Measurements from ENCODE around the gene PCDHGA4. TPM values are rescaled to one million over a fixed set of nuclear protein-coding genes. Genes with fewer than 3 reads are reported as not detected.
"Not testable (repeated sequence)": the region's sequence is repeated elsewhere in the genome, so short reads cannot be mapped to it uniquely, and the experiment has no call there.

Gene PCDHGA4
- total and polyA plus RNA-seq, 7 donors = 0.47 to 11.3 (median 5.6) TPM; not detected in 2

GRCh38 chr5:141328231-141328630 lies 26.6 kb upstream of the PCDHGA4 start:
- DNase-seq = no peak
- no peaks in the 10 kb centered on the region for H3K36me3 ChIP-seq
- H3K27ac ChIP-seq = no peak overlapping the region
- H3K27me3 ChIP-seq = peaks cover 0 to 7% (median 0%) of the 10 kb centered on the region in 3 donors
- peaks cover 0 to 6% (median 0%) of the 10 kb centered on the region in 4 donors for H3K4me1 ChIP-seq
- TF ChIP-seq POLR2A (IDR thresholded peaks at IDR 0.05) = no peak
- H3K4me3 ChIP-seq = no peak overlapping the region
- intact Hi-C loops (cut with DNase I) = no loop called here
- 82 to 85% methylated on average over 8 of the region's 8 CpGs for WGBS, 2 donors
- H3K9me3 ChIP-seq = peaks cover 16 to 55% (median 36%) of the 10 kb centered on the region in 4 donors

- no peak within 1 kb of the TSS for H3K27ac ChIP-seq
- peaks cover 23 to 71% (median 47%) of the 10 kb centered on the region in 4 donors for H3K9me3 ChIP-seq
- peaks cover 0 to 21% (median 5%) of the 10 kb centered on the region in 3 donors for H3K27me3 ChIP-seq
- WGBS, 2 donors = 29 to 45% methylated on average over 21 of the region's 21 CpGs
- peak within 1 kb of the TSS in 1 of 4 donors; percentile 2 for H3K4me3 ChIP-seq
- intact Hi-C loops (cut with DNase I) = no loop called here
- no peaks in the 10 kb centered on the region for H3K36me3 ChIP-seq
- TF ChIP-seq POLR2AphosphoS5 (IDR thresholded peaks at IDR 0.05) = no peak
- TF ChIP-seq CTCF (IDR thresholded peaks at IDR 0.05) = no peak
- TF ChIP-seq EP300 (IDR thresholded peaks at IDR 0.05) = no peak
- TF ChIP-seq POLR2A (IDR thresholded peaks at IDR 0.05) = no peak
- H3K4me1 ChIP-seq = peaks cover 0 to 6% (median 0%) of the 10 kb centered on the region in 4 donors
- no peak for DNase-seq
Observed at GRCh38 chr5:141330299-141331080, 24.3 kb upstream of the PCDHGA4 start, which contains the start of gene PCDHGA1. TSS of gene PCDHGA1 (plus strand) at chr5:141330514.

GRCh38 chr5:141332571-141332970 lies 22.2 kb upstream of the PCDHGA4 start:
- Histone ChIP-seq H3K27me3 (peaks cover 0 to 21% (median 5%) of the 10 kb centered on the region in 3 donors), H3K9me3 (peaks cover 23 to 78% (median 58%) of the 10 kb centered on the region in 4 donors)
- WGBS, 2 donors = 50 to 72% methylated on average over 39 of the region's 39 CpGs
- H3K4me1 ChIP-seq; H3K36me3 ChIP-seq; H3K4me3 ChIP-seq; DNase-seq; H3K27ac ChIP-seq; intact Hi-C loops (cut with DNase I): not testable (repeated sequence)

GRCh38 chr5:141338538-141339306 lies 16.1 kb upstream of the PCDHGA4 start, which contains the start of gene PCDHGA2:
TSS of gene PCDHGA2 (plus strand) at chr5:141338760.
- TF ChIP-seq POLR2AphosphoS5 (IDR thresholded peaks at IDR 0.05) = no peak
- peak in 1 of 4 experiments; percentile 14 for TF ChIP-seq CTCF (IDR thresholded peaks at IDR 0.05)

GRCh38 chr5:141340781-141341354 lies 14.0 kb upstream of the PCDHGA4 start:
- Histone ChIP-seq H3K9me3 (peaks cover 33 to 83% (median 60%) of the 10 kb centered on the region in 4 donors), H3K27me3 (peaks cover 0 to 27% (median 0%) of the 10 kb centered on the region in 3 donors)
- H3K4me3 ChIP-seq; intact Hi-C loops (cut with DNase I); H3K27ac ChIP-seq; H3K36me3 ChIP-seq; H3K4me1 ChIP-seq; DNase-seq: not testable (repeated sequence)
- 72 to 82% methylated on average over 45 of the region's 45 CpGs for WGBS, 2 donors

More at GRCh38 chr5:141338538-141339306, 16.1 kb upstream of the PCDHGA4 start, which contains the start of gene PCDHGA2:
- peaks cover 0 to 20% (median 5%) of the 10 kb centered on the region in 3 donors for H3K27me3 ChIP-seq
- 14 to 34% methylated on average over 27 of the region's 27 CpGs for WGBS, 2 donors
- DNase-seq = no peak
- peak within 1 kb of the TSS in 3 of 4 donors; percentile 20 to 33 (median 33) for H3K4me3 ChIP-seq
- H3K4me1 ChIP-seq = no peaks in the 10 kb centered on the region
- intact Hi-C loops (cut with DNase I) = no loop called here
- H3K9me3 ChIP-seq = peaks cover 26 to 76% (median 57%) of the 10 kb centered on the region in 4 donors
- H3K36me3 ChIP-seq = no peaks in the 10 kb centered on the region
- H3K27ac ChIP-seq = no peak within 1 kb of the TSS

- intact Hi-C loops (cut with DNase I) = no loop called here
- peaks cover 31 to 89% (median 58%) of the 10 kb centered on the region in 4 donors for H3K9me3 ChIP-seq
Observed at GRCh38 chr5:141342773-141343172, 12.0 kb upstream of the PCDHGA4 start.

More at GRCh38 chr5:141342773-141343172, 12.0 kb upstream of the PCDHGA4 start:
- 10 to 21% methylated on average over 1 of the region's 1 CpG for WGBS, 2 donors
- peaks cover 0 to 37% (median 0%) of the 10 kb centered on the region in 3 donors for H3K27me3 ChIP-seq
- no peaks in the 10 kb centered on the region for H3K4me1 ChIP-seq
- no peak for DNase-seq
- no peaks in the 10 kb centered on the region for H3K36me3 ChIP-seq
- TF ChIP-seq POLR2A (IDR thresholded peaks at IDR 0.05) (no peak), CTCF (IDR thresholded peaks at IDR 0.05) (no peak), EP300 (IDR thresholded peaks at IDR 0.05) (no peak), POLR2AphosphoS5 (IDR thresholded peaks at IDR 0.05) (no peak)
- no peak overlapping the region for H3K27ac ChIP-seq
- no peak overlapping the region for H3K4me3 ChIP-seq
